Bronchial epithelial cell (primary cell): ENCODE results near the gene CACNG7. TPM values are rescaled to one million over a fixed set of nuclear protein-coding genes. Genes with fewer than 3 reads are reported as not detected.

Source experiments
- DNase-seq: peaks from one replicate; pipeline ENCODE4 v3.0.0-alpha.2; 2010; ENCODE audit warnings: low read depth
- FAIRE-seq: peaks from 2 replicates; lab custom pipeline; 2011; peaks lifted over from hg19 to GRCh38; lab: Jason Lieb, UNC
- H3K27me3 ChIP-seq: 2 replicates; pipeline ENCODE4 v1.5.1; 2011; ENCODE audit warnings: low read length; ENCODE audit not compliant: control insufficient read depth, insufficient read depth
- H3K36me3 ChIP-seq: 2 replicates; pipeline ENCODE4 v1.5.1; 2011; ENCODE audit warnings: low read length; ENCODE audit not compliant: control insufficient read depth, insufficient read depth
- H3K4me3 ChIP-seq: 2 replicates; pipeline ENCODE4 v1.5.1; 2011; ENCODE audit warnings: mild to moderate bottlenecking, low read depth, low read length, control low read depth
- total RNA-seq: library from RNA; depleted of rRNA; stranded (reverse); fragments of >200 nt; gene quantifications from 2 replicates; pipeline ENCODE4 v1.2.1, GENCODE V29; 2014
- TF ChIP-seq, protein P1 (sequence below): IDR thresholded peaks from 2 replicates; pipeline ENCODE4 v1.5.1; 2011; ENCODE audit warnings: mild to moderate bottlenecking, moderate library complexity, low read length, control low read depth, inconsistent platforms; ENCODE audit not compliant: insufficient read depth, severe bottlenecking

The CACNG7 gene
- total RNA-seq, 1 donor from 2014 or later = not detected

DNA sequence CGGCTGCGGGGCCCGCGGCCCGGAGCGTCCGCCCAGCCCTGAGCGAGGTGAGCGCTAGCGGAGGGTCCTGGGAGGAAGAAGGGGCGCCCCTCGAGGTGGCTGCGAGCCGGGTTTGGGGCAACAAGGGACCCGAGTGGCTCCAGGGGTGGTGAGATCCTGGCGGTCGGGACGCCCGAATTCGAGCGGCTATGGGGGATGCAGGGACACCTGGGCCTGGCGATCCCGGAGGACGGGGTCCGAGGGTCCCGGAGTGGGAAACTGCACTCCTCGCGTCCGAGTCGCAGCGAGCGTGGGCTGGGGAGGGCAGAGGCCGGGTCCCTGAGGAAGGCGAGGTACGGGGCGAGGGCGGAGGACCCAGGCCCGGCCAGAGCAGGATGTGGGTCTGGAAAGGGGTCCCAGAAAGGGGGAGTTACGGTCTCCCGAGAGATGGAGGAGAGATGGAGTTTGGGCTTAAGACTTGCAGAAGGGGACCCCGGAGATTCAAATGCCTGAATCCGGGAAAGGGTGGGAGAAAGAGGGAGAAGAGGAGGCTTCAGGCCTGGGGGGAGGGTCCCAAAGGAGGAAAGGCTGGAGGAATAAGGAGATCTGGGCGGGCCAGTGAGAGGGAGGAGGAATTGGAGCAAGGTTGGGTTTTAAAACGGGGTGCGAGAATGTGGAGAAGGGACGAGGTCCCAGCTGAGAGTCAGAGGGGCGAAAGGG is 542 bp downstream of the CACNG7 start:
- Histone ChIP-seq H3K36me3 (no peaks in the 10 kb centered on the region), H3K4me3 (no peak overlapping the region), H3K27me3 (peaks cover 28% of the 10 kb centered on the region)
- TF ChIP-seq, protein P1, sequence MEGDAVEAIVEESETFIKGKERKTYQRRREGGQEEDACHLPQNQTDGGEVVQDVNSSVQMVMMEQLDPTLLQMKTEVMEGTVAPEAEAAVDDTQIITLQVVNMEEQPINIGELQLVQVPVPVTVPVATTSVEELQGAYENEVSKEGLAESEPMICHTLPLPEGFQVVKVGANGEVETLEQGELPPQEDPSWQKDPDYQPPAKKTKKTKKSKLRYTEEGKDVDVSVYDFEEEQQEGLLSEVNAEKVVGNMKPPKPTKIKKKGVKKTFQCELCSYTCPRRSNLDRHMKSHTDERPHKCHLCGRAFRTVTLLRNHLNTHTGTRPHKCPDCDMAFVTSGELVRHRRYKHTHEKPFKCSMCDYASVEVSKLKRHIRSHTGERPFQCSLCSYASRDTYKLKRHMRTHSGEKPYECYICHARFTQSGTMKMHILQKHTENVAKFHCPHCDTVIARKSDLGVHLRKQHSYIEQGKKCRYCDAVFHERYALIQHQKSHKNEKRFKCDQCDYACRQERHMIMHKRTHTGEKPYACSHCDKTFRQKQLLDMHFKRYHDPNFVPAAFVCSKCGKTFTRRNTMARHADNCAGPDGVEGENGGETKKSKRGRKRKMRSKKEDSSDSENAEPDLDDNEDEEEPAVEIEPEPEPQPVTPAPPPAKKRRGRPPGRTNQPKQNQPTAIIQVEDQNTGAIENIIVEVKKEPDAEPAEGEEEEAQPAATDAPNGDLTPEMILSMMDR = no peak
- FAIRE-seq = no peak
- no peak for DNase-seq

GRCh38 chr19:53910170-53910518 is 1.1 kb downstream of the CACNG7 start:
- H3K36me3 ChIP-seq = no peaks in the 10 kb centered on the region
- TF ChIP-seq, protein P1 = no peak
- FAIRE-seq = no peak
- no peak for DNase-seq
- H3K27me3 ChIP-seq = peaks cover 28% of the 10 kb centered on the region
- H3K4me3 ChIP-seq = no peak overlapping the region

DNA sequence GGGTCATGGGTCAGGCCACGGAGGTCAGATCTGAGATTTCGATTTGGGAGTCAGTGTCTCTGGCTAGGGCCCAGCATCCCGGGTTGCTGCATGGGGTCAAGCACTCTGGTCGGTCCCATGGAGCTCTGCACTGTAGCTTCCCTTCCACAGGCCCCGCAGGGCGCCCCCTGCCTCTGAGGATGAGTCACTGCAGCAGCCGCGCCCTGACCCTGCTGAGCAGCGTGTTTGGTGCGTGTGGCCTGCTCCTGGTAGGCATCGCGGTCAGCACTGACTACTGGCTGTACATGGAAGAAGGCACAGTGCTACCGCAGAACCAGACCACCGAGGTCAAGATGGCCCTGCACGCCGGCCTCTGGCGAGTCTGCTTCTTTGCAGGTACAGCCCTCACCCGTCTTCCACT is 3.6 kb downstream of the CACNG7 start:
- Histone ChIP-seq H3K4me3 (no peak overlapping the region), H3K27me3 (peaks cover 22% of the 10 kb centered on the region), H3K36me3 (no peaks in the 10 kb centered on the region)
- TF ChIP-seq, protein P1 = no peak
- no peak for FAIRE-seq
- DNase-seq = no peak

DNA sequence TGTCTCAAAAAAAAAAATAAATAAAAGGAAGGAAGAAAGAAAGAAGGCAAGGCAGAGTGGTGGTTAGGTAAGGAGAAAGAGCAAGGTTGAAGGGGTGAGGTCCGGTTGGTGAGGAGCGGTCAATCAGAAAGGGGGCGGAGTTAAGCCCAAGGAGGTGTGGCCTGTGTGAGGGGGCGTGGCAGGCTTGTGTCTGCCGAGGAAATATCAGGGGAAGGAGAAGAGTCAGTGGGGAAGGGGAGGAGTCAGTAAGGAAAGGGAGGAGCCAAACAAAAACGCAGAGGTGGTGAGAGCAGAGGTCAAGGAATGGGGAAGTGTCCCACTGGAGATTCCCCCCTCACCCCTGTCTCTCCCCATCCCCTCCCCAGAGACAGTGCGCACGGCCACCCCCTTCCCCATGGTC is 5.9 kb downstream of the CACNG7 start:
- DNase-seq (no peak), FAIRE-seq (no peak)
- Histone ChIP-seq H3K27me3 (peaks cover 6% of the 10 kb centered on the region), H3K4me3 (no peak overlapping the region), H3K36me3 (no peaks in the 10 kb centered on the region)
- TF ChIP-seq, protein P1 = no peak

DNA sequence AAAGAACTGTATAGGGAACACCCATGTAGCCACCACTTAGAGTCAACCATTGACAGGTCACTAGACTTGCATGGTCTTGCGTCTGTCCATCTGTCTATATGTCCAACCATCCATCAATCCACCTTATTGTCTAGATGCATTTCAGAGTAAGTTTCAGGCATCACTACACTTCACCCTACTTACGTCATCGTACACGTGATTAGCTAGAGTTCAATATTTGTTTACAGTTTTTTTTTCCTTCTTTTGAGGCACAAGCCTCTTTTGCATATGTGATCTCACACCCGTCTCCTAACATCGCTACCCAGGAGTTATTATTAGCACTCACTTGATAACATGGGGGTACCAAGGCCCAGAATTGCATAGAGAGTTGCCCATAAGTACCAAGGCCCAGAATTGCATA is 6.9 kb downstream of the CACNG7 start:
- DNase-seq (no peak), FAIRE-seq (no peak)
- TF ChIP-seq, protein P1 = no peak

DNA sequence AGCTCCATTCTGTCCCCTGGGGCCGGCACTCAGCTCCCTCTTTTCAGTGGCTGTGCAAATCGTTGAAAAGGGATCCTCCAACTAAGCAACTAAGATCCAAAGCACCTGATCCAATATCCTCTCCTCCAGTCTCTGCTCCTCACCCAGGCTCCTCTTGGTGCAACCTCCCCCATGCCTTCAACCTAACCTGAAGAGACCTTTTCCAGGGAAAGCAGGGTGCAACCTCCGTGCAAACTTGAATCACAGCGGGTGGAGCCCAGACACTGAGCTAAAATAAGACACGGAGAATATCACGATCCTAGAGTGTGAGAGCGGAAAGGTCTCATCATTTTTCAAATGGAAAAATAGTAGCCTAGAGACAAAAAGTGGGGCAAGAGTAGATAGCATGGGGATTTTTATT is 8.3 kb downstream of the CACNG7 start:
- TF ChIP-seq, protein P1 = no peak
- Histone ChIP-seq H3K36me3 (no peaks in the 10 kb centered on the region), H3K27me3 (peaks cover 2% of the 10 kb centered on the region), H3K4me3 (no peak overlapping the region)
- FAIRE-seq = no peak
- DNase-seq = no peak

More for the DNA sequence above, 6.9 kb downstream of the CACNG7 start:
- Histone ChIP-seq H3K27me3 (peaks cover 2% of the 10 kb centered on the region), H3K4me3 (no peak overlapping the region), H3K36me3 (no peaks in the 10 kb centered on the region)
